ENCODE data around the gene STAT6. TPM values are rescaled to one million over a fixed set of nuclear protein-coding genes. Genes with fewer than 3 reads are reported as not detected.

The STAT6 gene
- total and polyA plus RNA-seq, 4 experiments from 2014 or later: 78.4 to 424 (median 245) TPM

DNA sequence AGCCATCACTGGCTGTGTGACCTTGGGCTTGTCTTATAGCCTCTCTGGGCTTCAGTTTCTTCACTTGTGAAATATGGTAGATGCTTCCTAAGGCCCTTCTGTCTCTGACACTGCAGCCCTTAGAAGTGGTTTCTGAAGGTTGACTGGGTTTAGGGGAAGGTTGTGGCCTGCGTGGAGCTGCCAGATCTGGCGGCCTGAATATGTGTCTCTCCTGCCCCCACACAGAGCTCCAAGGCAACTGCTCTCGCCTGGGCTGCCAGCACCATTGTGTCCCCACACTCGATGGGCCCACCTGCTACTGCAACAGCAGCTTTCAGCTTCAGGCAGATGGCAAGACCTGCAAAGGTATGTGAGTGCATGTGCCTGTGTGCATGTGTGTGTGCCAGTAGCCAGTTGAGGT, 32.3 kb upstream of the STAT6 start:
- Histone ChIP-seq H3K4me3 (ENCODE audit: low read length in 2 of 2) (no peak overlapping the region), H3K9me3 (ENCODE audit: control insufficient read depth in 1 of 2, low read length in 2 of 2) (no peaks in the 10 kb centered on the region), H3K27me3 (ENCODE audit: insufficient read depth, low read length) (no peaks in the 10 kb centered on the region), H3K4me1 (ENCODE audit: insufficient read depth, low read length) (no peaks in the 10 kb centered on the region), H3K36me3 (ENCODE audit: insufficient read depth, low read length) (no peaks in the 10 kb centered on the region), H3K27ac (ENCODE audit: low read depth, low read length) (no peak overlapping the region)
- CTCF ChIA-PET (ENCODE audit: partially characterized antibody): interaction anchor here (0.6 to 1.0 kb wide), 2 partner anchors 30 to 99 kb away, joined by 3 read pairs; no protein-coding TSS in a partner anchor
- POLR2A ChIA-PET (ENCODE audit: partially characterized antibody): no interaction called here
- H3K9me3 Mint-ChIP-seq: no peaks in the 10 kb centered on the region
- H3K36me3 Mint-ChIP-seq: peaks cover 0 to 4% of the 10 kb centered on the region in 2 donors
- no peak for DNase-seq
- H3K27ac Mint-ChIP-seq: no peak overlapping the region
- no peak overlapping the region for H3K4me3 Mint-ChIP-seq
- H3K27me3 Mint-ChIP-seq: no peaks in the 10 kb centered on the region
- intact Hi-C loops (cut with micrococcal nuclease): no loop called here
- H3K4me1 Mint-ChIP-seq: peaks cover 0 to 3% (median 0%) of the 10 kb centered on the region in 4 donors

- no peaks in the 10 kb centered on the region for H3K4me1 ChIP-seq (ENCODE audit: insufficient read depth, low read length)
- intact Hi-C loops (cut with micrococcal nuclease): no loop called here
- CTCF ChIA-PET (ENCODE audit: partially characterized antibody): no interaction called here
These were observed 31.6 kb upstream of the STAT6 start for GRCh38 chr12:57142727-57143126.

GRCh38 chr12:57142121-57142520, 31.0 kb upstream of the STAT6 start:
- peaks cover 0 to 3% (median 0%) of the 10 kb centered on the region in 4 donors for H3K4me1 Mint-ChIP-seq
- intact Hi-C loops (cut with micrococcal nuclease): no loop called here
- no peaks in the 10 kb centered on the region for H3K27me3 Mint-ChIP-seq
- Histone ChIP-seq H3K27me3 (ENCODE audit: insufficient read depth, low read length) (no peaks in the 10 kb centered on the region), H3K4me3 (ENCODE audit: low read length in 2 of 2) (no peak overlapping the region), H3K9me3 (ENCODE audit: control insufficient read depth in 1 of 2, low read length in 2 of 2) (no peaks in the 10 kb centered on the region), H3K36me3 (ENCODE audit: insufficient read depth, low read length) (no peaks in the 10 kb centered on the region), H3K4me1 (ENCODE audit: insufficient read depth, low read length) (no peaks in the 10 kb centered on the region), H3K27ac (ENCODE audit: low read depth, low read length) (no peak overlapping the region)
- no peak overlapping the region for H3K4me3 Mint-ChIP-seq
- CTCF ChIA-PET (ENCODE audit: partially characterized antibody): no interaction called here
- POLR2A ChIA-PET (ENCODE audit: partially characterized antibody): no interaction called here
- H3K27ac Mint-ChIP-seq: no peak overlapping the region
- no peaks in the 10 kb centered on the region for H3K9me3 Mint-ChIP-seq
- no peak for DNase-seq
- peaks cover 0 to 4% of the 10 kb centered on the region in 2 donors for H3K36me3 Mint-ChIP-seq

More at GRCh38 chr12:57142727-57143126, 31.6 kb upstream of the STAT6 start:
- H3K27me3 ChIP-seq (ENCODE audit: insufficient read depth, low read length): no peaks in the 10 kb centered on the region
- Mint-ChIP-seq H3K9me3 (no peaks in the 10 kb centered on the region), H3K36me3 (peaks cover 0 to 4% of the 10 kb centered on the region in 2 donors), H3K4me3 (no peak overlapping the region), H3K4me1 (peaks cover 0 to 3% (median 0%) of the 10 kb centered on the region in 4 donors), H3K27me3 (no peaks in the 10 kb centered on the region), H3K27ac (no peak overlapping the region)
- H3K9me3 ChIP-seq (ENCODE audit: control insufficient read depth in 1 of 2, low read length in 2 of 2): no peaks in the 10 kb centered on the region
- DNase-seq: no peak
- POLR2A ChIA-PET (ENCODE audit: partially characterized antibody): no interaction called here
- no peaks in the 10 kb centered on the region for H3K36me3 ChIP-seq (ENCODE audit: insufficient read depth, low read length)
- H3K27ac ChIP-seq (ENCODE audit: low read depth, low read length): no peak overlapping the region
- no peak overlapping the region for H3K4me3 ChIP-seq (ENCODE audit: low read length in 2 of 2)

DNA sequence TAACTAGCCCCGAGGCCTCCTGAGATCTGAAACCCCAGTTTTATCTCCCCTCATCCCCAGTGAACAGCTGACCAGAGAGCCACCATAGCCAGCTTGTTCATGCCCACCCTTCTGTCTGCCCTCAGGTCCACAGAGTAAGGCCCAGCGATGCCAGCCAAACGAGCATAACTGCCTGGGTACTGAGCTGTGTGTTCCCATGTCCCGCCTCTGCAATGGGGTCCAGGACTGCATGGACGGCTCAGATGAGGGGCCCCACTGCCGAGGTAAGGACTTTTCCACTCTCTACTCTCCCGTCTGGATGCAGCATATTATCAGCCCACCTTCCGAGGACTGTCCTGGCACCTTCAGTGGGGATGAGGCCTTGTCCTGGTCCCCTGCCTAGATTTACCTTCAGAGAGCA, 30.1 kb upstream of the STAT6 start:
- no peak overlapping the region for H3K27ac Mint-ChIP-seq
- no peaks in the 10 kb centered on the region for H3K27me3 Mint-ChIP-seq
- Histone ChIP-seq H3K4me1 (ENCODE audit: insufficient read depth, low read length) (no peaks in the 10 kb centered on the region), H3K4me3 (ENCODE audit: low read length in 2 of 2) (no peak overlapping the region), H3K27ac (ENCODE audit: low read depth, low read length) (no peak overlapping the region), H3K36me3 (ENCODE audit: insufficient read depth, low read length) (no peaks in the 10 kb centered on the region), H3K9me3 (ENCODE audit: control insufficient read depth in 1 of 2, low read length in 2 of 2) (no peaks in the 10 kb centered on the region), H3K27me3 (ENCODE audit: insufficient read depth, low read length) (no peaks in the 10 kb centered on the region)
- intact Hi-C loops (cut with micrococcal nuclease): no loop called here
- H3K4me1 Mint-ChIP-seq: peaks cover 0 to 3% (median 0%) of the 10 kb centered on the region in 4 donors
- H3K4me3 Mint-ChIP-seq: no peak overlapping the region
- no peak for DNase-seq
- peaks cover 0 to 4% of the 10 kb centered on the region in 2 donors for H3K36me3 Mint-ChIP-seq
- no peaks in the 10 kb centered on the region for H3K9me3 Mint-ChIP-seq
- POLR2A ChIA-PET (ENCODE audit: partially characterized antibody): no interaction called here
- CTCF ChIA-PET (ENCODE audit: partially characterized antibody): no interaction called here

DNA sequence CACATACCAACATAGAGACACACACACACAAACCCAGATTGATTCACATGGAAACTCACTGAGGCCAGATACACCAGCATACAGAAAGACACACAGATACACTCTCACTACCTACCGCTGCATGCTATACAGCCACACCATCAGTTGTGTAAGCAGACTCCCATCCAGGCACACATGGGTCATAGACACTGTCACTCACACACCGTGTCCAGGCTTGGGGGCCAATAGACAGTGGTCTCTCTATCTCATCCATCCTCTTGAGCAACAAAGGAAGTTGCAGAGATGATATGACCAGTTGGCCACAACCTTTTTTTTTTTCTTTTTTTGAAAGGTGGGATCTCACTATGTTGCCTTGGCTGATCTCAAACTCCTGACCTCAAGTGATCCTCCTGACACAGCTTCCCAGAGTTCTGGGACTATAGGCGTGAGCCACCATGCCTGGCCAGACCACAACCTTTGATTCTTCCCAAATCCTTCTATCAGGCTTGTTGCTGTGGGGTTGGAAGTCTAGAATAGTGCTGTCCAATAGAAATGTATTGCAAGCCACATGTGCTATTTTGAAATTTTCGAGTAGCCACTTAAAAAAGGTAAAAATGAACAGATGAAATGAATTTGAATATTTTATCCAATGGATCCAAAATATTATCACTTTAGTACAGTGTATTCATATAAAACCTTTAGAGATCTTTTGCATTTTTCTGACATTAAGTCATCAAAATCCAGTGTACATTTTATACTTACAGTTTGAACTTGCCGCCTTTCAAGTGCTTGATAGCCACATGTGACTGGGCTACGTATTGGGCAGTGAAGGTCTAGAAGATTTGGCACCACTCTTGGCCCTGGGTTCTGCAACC, 28.9 kb upstream of the STAT6 start:
- no peaks in the 10 kb centered on the region for H3K27me3 Mint-ChIP-seq

GRCh38 chr12:57138526-57139272, 27.5 kb upstream of the STAT6 start:
- no peaks in the 10 kb centered on the region for H3K9me3 Mint-ChIP-seq
- H3K27ac Mint-ChIP-seq: no peak overlapping the region
- H3K27me3 ChIP-seq (ENCODE audit: insufficient read depth, low read length): no peaks in the 10 kb centered on the region
- H3K4me3 ChIP-seq (ENCODE audit: low read length in 2 of 2): no peak overlapping the region
- no peaks in the 10 kb centered on the region for H3K36me3 ChIP-seq (ENCODE audit: insufficient read depth, low read length)
- H3K27ac ChIP-seq (ENCODE audit: low read depth, low read length): no peak overlapping the region
- H3K36me3 Mint-ChIP-seq: peaks cover 0 to 4% of the 10 kb centered on the region in 2 donors
- H3K4me1 ChIP-seq (ENCODE audit: insufficient read depth, low read length): no peaks in the 10 kb centered on the region
- ChIA-PET CTCF (ENCODE audit: partially characterized antibody) (interaction anchor here (0.8 to 0.9 kb wide), 2 partner anchors 14 to 38 kb away, joined by 3 to 4 read pairs; no protein-coding TSS in a partner anchor), POLR2A (ENCODE audit: partially characterized antibody) (no interaction called here)
- no peak for DNase-seq
- no peaks in the 10 kb centered on the region for H3K27me3 Mint-ChIP-seq
- H3K4me1 Mint-ChIP-seq: peaks cover 0 to 3% (median 0%) of the 10 kb centered on the region in 4 donors
- no peak overlapping the region for H3K4me3 Mint-ChIP-seq
- intact Hi-C loops (cut with micrococcal nuclease): no loop called here
- H3K9me3 ChIP-seq (ENCODE audit: control insufficient read depth in 1 of 2, low read length in 2 of 2): no peaks in the 10 kb centered on the region

More for the DNA sequence above, 28.9 kb upstream of the STAT6 start:
- ChIA-PET CTCF (ENCODE audit: partially characterized antibody) (no interaction called here), POLR2A (ENCODE audit: partially characterized antibody) (no interaction called here)
- H3K4me1 ChIP-seq (ENCODE audit: insufficient read depth, low read length): no peaks in the 10 kb centered on the region
- Mint-ChIP-seq H3K36me3 (peaks cover 0 to 4% of the 10 kb centered on the region in 2 donors), H3K4me1 (peaks cover 0 to 3% (median 0%) of the 10 kb centered on the region in 4 donors), H3K4me3 (no peak overlapping the region), H3K9me3 (no peaks in the 10 kb centered on the region), H3K27ac (no peak overlapping the region)
- intact Hi-C loops (cut with micrococcal nuclease): no loop called here
- H3K27me3 ChIP-seq (ENCODE audit: insufficient read depth, low read length): no peaks in the 10 kb centered on the region
- H3K4me3 ChIP-seq (ENCODE audit: low read length in 2 of 2): no peak overlapping the region
- DNase-seq: no peak
- no peaks in the 10 kb centered on the region for H3K9me3 ChIP-seq (ENCODE audit: control insufficient read depth in 1 of 2, low read length in 2 of 2)
- no peak overlapping the region for H3K27ac ChIP-seq (ENCODE audit: low read depth, low read length)
- no peaks in the 10 kb centered on the region for H3K36me3 ChIP-seq (ENCODE audit: insufficient read depth, low read length)
